Esophagus (tissue), 2 donors: ENCODE data around the gene SPINK1. TPM values are rescaled to one million over a fixed set of nuclear protein-coding genes. Genes with fewer than 3 reads are reported as not detected.
"Not testable (repeated sequence)": the region's sequence is repeated elsewhere in the genome, so short reads cannot be mapped to it uniquely, and the experiment has no call there.

Source experiments
- H3K27ac ChIP-seq, 2 donors: one replicate each; pipeline ENCODE4 v1.5.1; 2013; ENCODE audit warnings: low read depth in 2 of 2, mild to moderate bottlenecking in 2 of 2, inconsistent platforms in 1 of 2, low read length in 1 of 2, moderate library complexity in 1 of 2
- H3K27me3 ChIP-seq, 2 donors: one replicate each; pipeline ENCODE4 v1.6.1; 2013; ENCODE audit warnings: low read length in 2 of 2, control low read depth in 1 of 2, mild to moderate bottlenecking in 1 of 2; ENCODE audit not compliant: insufficient read depth in 2 of 2, control insufficient read depth in 1 of 2
- H3K36me3 ChIP-seq, 2 donors: one replicate each; pipeline ENCODE4 v1.6.1; 2013; ENCODE audit warnings: low read length in 1 of 2; ENCODE audit not compliant: control insufficient read depth in 2 of 2, insufficient read depth in 2 of 2
- H3K4me1 ChIP-seq, 2 donors: one replicate each; pipeline ENCODE4 v1.6.1; 2013; ENCODE audit warnings: low read length in 1 of 2; ENCODE audit not compliant: control insufficient read depth in 2 of 2, insufficient read depth in 2 of 2
- H3K4me3 ChIP-seq, 2 donors: one replicate each; pipeline ENCODE4 v1.5.1; 2013; ENCODE audit warnings: low read length in 2 of 2, mild to moderate bottlenecking in 2 of 2, low read depth in 1 of 2, moderate library complexity in 1 of 2
- H3K9me3 ChIP-seq, 2 donors: one replicate each; pipeline ENCODE4 v1.6.1; 2013; ENCODE audit warnings: mild to moderate bottlenecking in 2 of 2, low read depth in 1 of 2, low read length in 1 of 2, moderate library complexity in 1 of 2; ENCODE audit not compliant: control insufficient read depth in 2 of 2, insufficient read depth in 1 of 2
- WGBS, 2 donors: extraction: QIAGEN DNeasy Blood & Tissue Kit; methylation state at CpG; one replicate each; pipeline ENCODE4 v1.1.7; 2013; 5-methylcytosine and 5-hydroxymethylcytosine counted together
- polyA plus RNA-seq, 2 donors: library from polyadenylated mRNA; stranded (reverse); fragments of 200-250 nt; gene quantifications; one replicate each; pipeline ENCODE4 v1.2.3, GENCODE V29; 2013
- donor health status: healthy with polysubstance abuse.
- donor health status: Bipolar disorder and iron deficiency.

SPINK1 gene
- polyA plus RNA-seq = 1 to 10 TPM in 1 of 2 donors, under 1 TPM in 1; 0.76 to 5.3 TPM

- Histone ChIP-seq H3K27ac (no peak within 1 kb of the TSS), H3K9me3 (no peaks in the 10 kb centered on the region), H3K4me3 (no peak within 1 kb of the TSS), H3K27me3 (peaks cover 0 to 4% of the 10 kb centered on the region in 2 donors), H3K4me1 (no peaks in the 10 kb centered on the region), H3K36me3 (no peaks in the 10 kb centered on the region)
- WGBS, 2 donors = 76 to 92% methylated on average over 3 of the region's 3 CpGs
Measured at GRCh38 chr5:147831465-147831864, at the start of gene SPINK1. TSS of gene SPINK1 (minus strand) at chr5:147831671. CDS start at chr5:147831577, 94 bp downstream.

- H3K4me3 ChIP-seq = no peak overlapping the region
- no peaks in the 10 kb centered on the region for H3K9me3 ChIP-seq
- WGBS, 2 donors = 80 to 91% methylated on average over 2 of the region's 2 CpGs
- H3K27me3 ChIP-seq = no peaks in the 10 kb centered on the region
- no peaks in the 10 kb centered on the region for H3K4me1 ChIP-seq
- no peak overlapping the region for H3K27ac ChIP-seq
- H3K36me3 ChIP-seq = no peaks in the 10 kb centered on the region
Measured at GRCh38 chr5:147880487-147880886, 49.0 kb upstream of the SPINK1 start.

GRCh38 chr5:147879784-147880183 lies 48.3 kb upstream of the SPINK1 start:
- Histone ChIP-seq H3K27ac (no peak overlapping the region), H3K4me1 (no peaks in the 10 kb centered on the region), H3K9me3 (no peaks in the 10 kb centered on the region), H3K27me3 (no peaks in the 10 kb centered on the region), H3K36me3 (no peaks in the 10 kb centered on the region), H3K4me3 (no peak overlapping the region)
- WGBS, 2 donors = 90 to 98% methylated on average over 3 of the region's 3 CpGs

- no peak within 1 kb of the TSS for H3K4me3 ChIP-seq
- H3K36me3 ChIP-seq = no peaks in the 10 kb centered on the region
- no peaks in the 10 kb centered on the region for H3K27me3 ChIP-seq
- WGBS, 2 donors = 62 to 64% methylated on average over 2 of the region's 2 CpGs
- no peaks in the 10 kb centered on the region for H3K4me1 ChIP-seq
- H3K9me3 ChIP-seq = no peaks in the 10 kb centered on the region
- H3K27ac ChIP-seq = no peak within 1 kb of the TSS
Measured at GRCh38 chr5:147878066-147878759, 46.7 kb upstream of the SPINK1 start, which contains the start of gene SCGB3A2. TSS of gene SCGB3A2 (plus strand) at chr5:147878711. CDS start at chr5:147878804, 93 bp downstream.

GRCh38 chr5:147876626-147877025 lies 45.2 kb upstream of the SPINK1 start:
- Histone ChIP-seq H3K9me3 (no peaks in the 10 kb centered on the region), H3K27me3 (no peaks in the 10 kb centered on the region), H3K4me3 (no peak overlapping the region), H3K27ac (no peak overlapping the region), H3K4me1 (no peaks in the 10 kb centered on the region), H3K36me3 (no peaks in the 10 kb centered on the region)
- 54 to 62% methylated on average over 2 of the region's 2 CpGs for WGBS, 2 donors

- no peaks in the 10 kb centered on the region for H3K27me3 ChIP-seq
- no peaks in the 10 kb centered on the region for H3K9me3 ChIP-seq
- no peak overlapping the region for H3K27ac ChIP-seq
- no peak overlapping the region for H3K4me3 ChIP-seq
- no peaks in the 10 kb centered on the region for H3K4me1 ChIP-seq
- no peaks in the 10 kb centered on the region for H3K36me3 ChIP-seq
Measured at GRCh38 chr5:147876141-147876540, 44.7 kb upstream of the SPINK1 start.

GRCh38 chr5:147874910-147875367 lies 43.5 kb upstream of the SPINK1 start:
- no peaks in the 10 kb centered on the region for H3K9me3 ChIP-seq
- no peaks in the 10 kb centered on the region for H3K36me3 ChIP-seq
- H3K4me1 ChIP-seq = no peaks in the 10 kb centered on the region
- no peak overlapping the region for H3K27ac ChIP-seq
- 42 to 45% methylated on average over 3 of the region's 3 CpGs for WGBS, 2 donors
- H3K27me3 ChIP-seq = no peaks in the 10 kb centered on the region
- no peak overlapping the region for H3K4me3 ChIP-seq

GRCh38 chr5:147874118-147874875 lies 42.8 kb upstream of the SPINK1 start:
- not testable (repeated sequence) for H3K4me1 ChIP-seq, H3K9me3 ChIP-seq, H3K27me3 ChIP-seq, H3K36me3 ChIP-seq, H3K27ac ChIP-seq, H3K4me3 ChIP-seq
- 55 to 62% methylated on average over 5 of the region's 8 CpGs for WGBS, 2 donors

- not testable (repeated sequence) for H3K4me1 ChIP-seq, H3K9me3 ChIP-seq, H3K27me3 ChIP-seq, H3K4me3 ChIP-seq, H3K36me3 ChIP-seq, H3K27ac ChIP-seq
- WGBS, 2 donors = 91 to 92% methylated on average over 16 of the region's 16 CpGs
Measured at GRCh38 chr5:147872744-147873435, 41.4 kb upstream of the SPINK1 start.
